NCI-H82 (cell line): Measurements from ENCODE around the gene ECE2.

Experiments
- DNase-seq: peaks from one replicate; lab custom pipeline; 2025; lab: John Stamatoyannopoulos, UW

The ECE2 gene

DNA sequence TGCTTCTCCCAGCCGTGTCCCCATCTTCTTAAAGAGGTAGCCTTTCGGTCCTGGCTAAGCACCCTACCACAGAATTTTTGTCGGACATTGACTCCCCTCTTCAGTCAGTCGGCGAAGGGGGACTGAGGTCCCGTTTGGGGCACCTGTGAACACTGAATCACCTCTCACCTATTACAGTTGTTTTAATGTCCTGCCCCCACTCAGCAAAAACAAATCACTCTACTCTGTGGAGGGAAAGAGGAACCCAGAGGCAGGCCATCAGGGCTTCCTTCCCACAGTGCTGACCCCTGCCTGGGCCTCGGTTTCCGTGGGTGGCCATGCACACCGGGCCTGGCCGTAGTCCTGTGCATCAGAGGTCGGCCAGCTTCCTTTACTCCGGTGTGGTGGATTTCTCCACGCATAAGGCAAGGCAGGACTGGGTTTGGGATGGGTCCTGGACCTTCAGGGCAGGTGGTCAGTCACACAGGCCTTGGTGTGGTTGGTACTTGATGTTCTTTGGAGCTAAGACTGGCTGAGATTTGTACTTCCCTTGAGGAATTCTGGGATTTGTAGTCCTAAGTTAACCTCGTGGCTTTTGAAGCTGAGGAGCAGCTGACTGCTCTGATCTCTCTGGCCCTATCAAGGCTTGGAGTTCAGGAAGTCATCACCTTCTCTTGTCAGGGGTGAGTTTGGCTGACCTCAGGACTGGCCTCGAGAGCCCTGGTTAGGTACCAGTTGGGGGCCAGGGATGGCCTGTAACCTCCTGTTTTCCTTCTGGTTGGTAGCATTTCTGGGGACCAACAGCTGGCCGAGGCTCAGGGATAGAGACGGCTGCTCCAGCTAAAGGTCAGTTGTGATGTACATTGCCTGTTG lies 61.0 kb downstream of the ECE2 start:
- peak; percentile 87 for DNase-seq

DNA sequence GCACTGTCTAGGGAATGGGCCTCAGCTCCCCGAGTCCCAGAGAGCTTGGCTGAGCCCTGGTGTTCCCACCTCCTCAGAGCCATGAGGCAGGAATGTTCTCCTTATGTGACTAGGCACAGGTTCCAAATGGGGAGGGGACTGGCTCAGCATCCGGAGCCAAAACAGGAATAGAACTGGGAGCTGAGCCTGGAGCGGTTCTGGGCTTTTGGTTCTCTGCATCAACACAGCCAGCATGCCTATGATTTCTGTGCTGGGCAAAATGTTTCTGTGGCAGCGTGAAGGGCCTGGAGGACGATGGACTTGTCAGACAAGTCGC lies 61.5 kb downstream of the ECE2 start, which contains the start of gene FAM131A:
Gene FAM131A (plus strand): TSS at position 202 of the 316 bp plus-strand sequence. CDS start 31 bp downstream, at position 233.
- DNase-seq = no peak

DNA sequence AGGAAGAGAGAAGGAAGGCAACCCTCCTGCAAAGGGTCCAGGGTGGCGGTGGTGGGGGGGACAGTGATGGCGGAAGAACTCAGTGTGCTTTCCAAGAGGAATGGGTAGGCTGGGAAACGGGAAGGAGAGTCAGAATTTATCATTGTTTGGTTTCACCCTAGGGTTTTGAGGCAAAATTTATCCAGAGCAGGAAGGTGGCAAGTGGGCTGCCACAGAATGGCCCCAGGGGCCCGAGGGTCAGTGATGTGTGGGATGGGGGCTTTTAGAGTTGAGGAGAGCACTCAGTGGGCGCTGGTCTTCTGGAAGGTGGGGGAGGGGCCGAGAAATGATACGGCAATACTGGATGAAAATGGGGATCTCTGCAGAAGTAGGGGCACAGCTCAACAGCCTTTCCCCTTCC lies 62.2 kb downstream of the ECE2 start:
- no peak for DNase-seq

DNA sequence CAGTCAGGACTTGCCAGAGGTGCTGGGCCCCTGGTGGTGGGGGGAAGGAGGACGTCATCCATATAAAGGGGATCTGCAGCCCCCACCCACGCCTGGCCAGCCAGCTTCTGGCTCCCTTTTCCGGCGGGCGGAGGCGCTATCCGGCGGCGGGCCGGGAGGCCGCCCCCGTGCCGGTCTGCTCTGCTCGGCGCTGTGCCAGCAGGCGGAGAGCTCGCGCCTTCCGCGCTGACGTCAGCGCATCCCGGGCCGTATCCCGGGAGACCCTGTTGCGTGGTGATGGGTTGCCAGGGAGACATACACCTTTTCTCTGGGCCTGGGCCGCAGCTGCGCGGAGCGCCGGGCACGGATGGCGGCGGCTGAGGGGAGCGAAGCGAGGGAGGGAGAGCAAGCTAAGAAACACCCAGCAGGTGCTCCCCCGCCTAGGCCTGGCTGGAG lies 62.7 kb downstream of the ECE2 start:
- DNase-seq = peak; percentile 91

DNA sequence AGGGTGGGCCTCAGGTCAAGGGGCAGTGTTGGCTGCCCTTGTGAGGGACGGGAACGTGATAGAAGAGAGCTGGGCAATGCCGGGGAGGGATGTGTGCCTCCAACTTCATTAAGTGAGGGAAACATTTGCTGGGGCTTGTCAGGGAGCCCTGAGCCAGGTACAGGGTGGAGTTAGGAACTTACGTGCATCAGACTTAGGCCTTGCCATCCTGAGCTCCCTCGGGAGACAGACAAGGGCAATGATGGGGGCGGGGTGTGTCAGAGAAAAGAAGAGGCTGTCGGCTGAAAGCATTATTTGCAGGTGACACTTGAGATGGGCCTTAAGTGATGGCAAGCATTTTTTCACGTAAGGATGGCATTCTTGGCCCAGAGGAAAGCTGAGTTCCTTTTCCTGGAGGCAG lies 63.2 kb downstream of the ECE2 start:
- DNase-seq = peak; percentile 66

DNA sequence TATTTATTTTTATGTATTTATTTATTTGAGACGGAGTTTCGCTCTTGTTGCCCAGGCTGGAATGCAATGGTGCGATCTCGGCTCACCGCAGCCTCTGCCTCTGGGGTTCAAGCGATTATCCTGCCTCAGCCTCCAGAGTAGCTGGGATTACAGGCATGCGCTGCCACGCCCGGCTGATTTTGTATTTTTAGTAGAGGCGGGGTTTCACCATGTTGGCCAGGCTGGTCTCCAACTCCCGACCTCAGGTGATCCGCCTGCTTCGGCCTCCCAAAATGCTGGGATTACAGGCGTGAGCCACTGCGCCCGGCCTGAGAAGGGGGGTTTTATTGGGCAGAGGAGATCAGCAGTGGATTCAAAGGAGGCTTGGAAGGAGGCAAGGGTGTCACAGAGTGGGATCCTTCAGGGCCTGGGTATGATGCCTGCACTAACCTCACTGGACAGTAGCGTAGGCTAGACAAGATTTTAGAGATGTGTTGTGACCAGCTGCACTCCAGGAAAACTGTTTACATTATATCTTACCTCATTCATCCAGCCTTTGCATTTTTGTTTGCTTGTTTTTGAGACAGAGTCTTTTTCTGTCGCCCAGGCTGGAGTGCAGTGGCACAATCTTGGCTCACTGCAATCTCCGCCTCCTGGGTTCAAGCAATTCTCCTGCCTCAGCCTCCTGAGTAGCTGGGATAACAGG lies 63.8 kb downstream of the ECE2 start:
- peak; percentile 58 for DNase-seq

DNA sequence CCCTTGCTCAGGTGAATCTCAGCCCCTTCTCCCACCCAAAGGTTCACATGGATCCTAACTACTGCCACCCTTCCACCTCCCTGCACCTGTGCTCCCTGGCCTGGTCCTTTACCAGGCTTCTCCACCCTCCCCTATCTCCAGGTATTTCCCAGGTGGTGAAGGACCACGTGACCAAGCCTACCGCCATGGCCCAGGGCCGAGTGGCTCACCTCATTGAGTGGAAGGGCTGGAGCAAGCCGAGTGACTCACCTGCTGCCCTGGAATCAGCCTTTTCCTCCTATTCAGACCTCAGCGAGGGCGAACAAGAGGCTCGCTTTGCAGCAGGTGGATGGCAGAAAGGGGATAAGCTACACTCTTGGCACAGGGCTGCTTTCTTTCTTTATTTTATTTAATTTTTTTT lies 66.1 kb downstream of the ECE2 start:
- no peak for DNase-seq
